Ovary (tissue), 3 donors: Measurements from ENCODE around the gene SERINC5.

Source experiments
- CTCF ChIP-seq, 3 donors: fragments of 450-650 bp in 2 of 3; fragments of 200-600 bp in 1 of 3; IDR thresholded peaks; one replicate each; pipeline versions ENCODE4 v1.5.1 to v1.8.0; 2016 to 2022; ENCODE audit warnings: antibody characterized with exemption in 3 of 3, mild to moderate bottlenecking in 1 of 3
- POLR2A ChIP-seq: fragments of 450-650 bp; IDR thresholded peaks from one replicate; pipeline ENCODE4 v1.6.1; 2017; ENCODE audit warnings: antibody characterized with exemption, mild to moderate bottlenecking, moderate library complexity
- donor health status: DM: no; HTN: no; CAD: no.

- TF ChIP-seq CTCF (IDR thresholded peaks at IDR 0.05): no peak
- no peak for TF ChIP-seq POLR2A
These were observed 188.8 kb downstream of the SERINC5 start for GRCh38 chr5:80067016-80067415.
